ENCODE data around the gene SUCLG2. TPM values are rescaled to one million over a fixed set of nuclear protein-coding genes. Genes with fewer than 3 reads are reported as not detected.

Gene SUCLG2
- total and polyA plus RNA-seq, 10 of the 15 experiments (the other 5 are each of a cell fraction or from before 2014, with no cell fraction given): 17.8 to 50.9 (median 37.2) TPM

DNA sequence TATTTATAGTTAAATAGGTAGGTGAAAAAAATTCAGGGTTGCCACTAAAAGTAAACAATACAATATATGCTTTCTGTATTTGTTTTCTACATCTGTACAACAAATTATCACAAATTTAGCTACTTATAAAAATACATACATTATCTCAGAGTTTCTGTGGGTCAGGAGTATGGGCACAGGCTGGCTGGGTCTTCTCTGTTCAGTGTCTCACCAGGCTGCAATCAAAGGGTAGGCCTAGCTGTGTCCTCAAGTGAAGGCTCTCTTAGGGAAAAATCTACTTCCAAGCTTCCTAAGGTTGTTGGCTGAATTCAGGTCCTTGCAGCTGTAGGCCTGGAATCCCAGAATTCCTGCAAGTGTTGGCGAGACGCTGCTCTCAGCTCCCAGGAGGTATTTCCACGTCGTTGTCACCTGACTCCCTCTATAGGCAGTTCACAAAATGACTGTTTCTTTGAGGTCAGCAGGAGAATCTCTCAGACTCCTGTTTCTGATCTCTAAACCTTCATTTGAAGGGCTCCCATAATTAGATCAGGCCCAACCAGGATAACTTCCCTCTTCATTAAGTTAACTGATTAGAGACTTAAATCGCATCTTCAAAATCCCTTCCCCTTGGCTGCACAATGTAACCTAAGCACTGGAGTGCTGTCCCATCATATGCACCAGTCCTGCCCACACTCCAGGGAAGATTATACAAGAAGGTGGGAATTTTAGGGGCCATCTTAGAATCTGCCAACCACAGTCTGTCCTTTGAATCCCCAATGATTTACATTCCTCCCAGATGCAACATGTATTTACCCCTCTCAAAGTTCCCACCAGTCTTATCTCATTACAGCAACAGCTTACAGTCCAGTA, 296.6 kb downstream of the SUCLG2 start (continued):
- TF ChIP-seq, protein P1, sequence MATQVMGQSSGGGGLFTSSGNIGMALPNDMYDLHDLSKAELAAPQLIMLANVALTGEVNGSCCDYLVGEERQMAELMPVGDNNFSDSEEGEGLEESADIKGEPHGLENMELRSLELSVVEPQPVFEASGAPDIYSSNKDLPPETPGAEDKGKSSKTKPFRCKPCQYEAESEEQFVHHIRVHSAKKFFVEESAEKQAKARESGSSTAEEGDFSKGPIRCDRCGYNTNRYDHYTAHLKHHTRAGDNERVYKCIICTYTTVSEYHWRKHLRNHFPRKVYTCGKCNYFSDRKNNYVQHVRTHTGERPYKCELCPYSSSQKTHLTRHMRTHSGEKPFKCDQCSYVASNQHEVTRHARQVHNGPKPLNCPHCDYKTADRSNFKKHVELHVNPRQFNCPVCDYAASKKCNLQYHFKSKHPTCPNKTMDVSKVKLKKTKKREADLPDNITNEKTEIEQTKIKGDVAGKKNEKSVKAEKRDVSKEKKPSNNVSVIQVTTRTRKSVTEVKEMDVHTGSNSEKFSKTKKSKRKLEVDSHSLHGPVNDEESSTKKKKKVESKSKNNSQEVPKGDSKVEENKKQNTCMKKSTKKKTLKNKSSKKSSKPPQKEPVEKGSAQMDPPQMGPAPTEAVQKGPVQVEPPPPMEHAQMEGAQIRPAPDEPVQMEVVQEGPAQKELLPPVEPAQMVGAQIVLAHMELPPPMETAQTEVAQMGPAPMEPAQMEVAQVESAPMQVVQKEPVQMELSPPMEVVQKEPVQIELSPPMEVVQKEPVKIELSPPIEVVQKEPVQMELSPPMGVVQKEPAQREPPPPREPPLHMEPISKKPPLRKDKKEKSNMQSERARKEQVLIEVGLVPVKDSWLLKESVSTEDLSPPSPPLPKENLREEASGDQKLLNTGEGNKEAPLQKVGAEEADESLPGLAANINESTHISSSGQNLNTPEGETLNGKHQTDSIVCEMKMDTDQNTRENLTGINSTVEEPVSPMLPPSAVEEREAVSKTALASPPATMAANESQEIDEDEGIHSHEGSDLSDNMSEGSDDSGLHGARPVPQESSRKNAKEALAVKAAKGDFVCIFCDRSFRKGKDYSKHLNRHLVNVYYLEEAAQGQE (IDR thresholded peaks at IDR 0.05; ENCODE audit: low read depth, low read length): no peak
- no peak for TF ChIP-seq ZNF592 (IDR thresholded peaks at IDR 0.05)
- no peak for TF ChIP-seq IRF4 (IDR thresholded peaks at IDR 0.05; ENCODE audit: low read depth, low read length)
- TF ChIP-seq CREM (IDR thresholded peaks at IDR 0.05; ENCODE audit: low read depth): no peak
- no peak for TF ChIP-seq GABPA (IDR thresholded peaks at IDR 0.05; ENCODE audit: low read depth)
- TF ChIP-seq RUNX3 (IDR thresholded peaks at IDR 0.05; ENCODE audit: low read length): no peak
